NT2/D1 (cell line): ENCODE results near the gene ADAMTS16.
A peak's percentile ranks its signal among the peaks of the same experiment; 100 is the strongest.
"Not testable (repeated sequence)": the region's sequence is repeated elsewhere in the genome, so short reads cannot be mapped to it uniquely, and the experiment has no call there.

Source experiments
- DNase-seq: peaks from one replicate; pipeline ENCODE4 v3.0.0-alpha.2; 2011; ENCODE audit warnings: low read depth, low spot score
- H3K27me3 ChIP-seq: 2 replicates; pipeline ENCODE4 v1.6.0; 2011; ENCODE audit warnings: mild to moderate bottlenecking; ENCODE audit not compliant: insufficient read length, insufficient read depth
- H3K36me3 ChIP-seq: 2 replicates; pipeline ENCODE4 v1.6.1; 2011; ENCODE audit warnings: mild to moderate bottlenecking, low read length, mixed read lengths; ENCODE audit not compliant: insufficient read depth, insufficient read length
- H3K4me1 ChIP-seq: 2 replicates; pipeline ENCODE4 v1.5.1; 2011; ENCODE audit not compliant: insufficient read depth, insufficient read length
- H3K4me3 ChIP-seq: 2 replicates; pipeline ENCODE4 v1.5.1; 2011; ENCODE audit warnings: low read depth; ENCODE audit not compliant: insufficient read length
- H3K9ac ChIP-seq: 2 replicates; pipeline ENCODE4 v1.6.0; 2011; ENCODE audit warnings: low read depth; ENCODE audit not compliant: insufficient read length
- H3K9me3 ChIP-seq: 2 replicates; pipeline ENCODE4 v1.5.1; 2011; ENCODE audit warnings: mild to moderate bottlenecking, low read length; ENCODE audit not compliant: insufficient read depth
- SUZ12 ChIP-seq: IDR thresholded peaks from 2 replicates; pipeline ENCODE4 v1.6.1; 2011; ENCODE audit not compliant: insufficient read length, insufficient read depth; ENCODE audit errors: extremely low read depth
- YY1 ChIP-seq: IDR thresholded peaks from 2 replicates; pipeline ENCODE4 v1.6.1; 2011; ENCODE audit not compliant: insufficient read length, insufficient read depth
- ZNF274 ChIP-seq: IDR thresholded peaks from 2 replicates; pipeline ENCODE4 v1.6.1; 2011; ENCODE audit warnings: mild to moderate bottlenecking, low read depth, low read length

The ADAMTS16 gene

GRCh38 chr5:5135957-5136676 lies 4.0 kb upstream of the ADAMTS16 start:
- H3K4me1 ChIP-seq, result peaks cover under 1% of the 10 kb centered on the region
- peaks cover 22% of the 10 kb centered on the region for H3K27me3 ChIP-seq
- H3K36me3 ChIP-seq, result no peaks in the 10 kb centered on the region
- DNase-seq, result no peak
- no peak overlapping the region for H3K9ac ChIP-seq
- TF ChIP-seq SUZ12, result no peak
- no peak for TF ChIP-seq ZNF274
- no peak for TF ChIP-seq YY1
- peaks cover 6% of the 10 kb centered on the region; the same call in 1 of the 2 replicates for H3K9me3 ChIP-seq
- no peak overlapping the region for H3K4me3 ChIP-seq

DNA sequence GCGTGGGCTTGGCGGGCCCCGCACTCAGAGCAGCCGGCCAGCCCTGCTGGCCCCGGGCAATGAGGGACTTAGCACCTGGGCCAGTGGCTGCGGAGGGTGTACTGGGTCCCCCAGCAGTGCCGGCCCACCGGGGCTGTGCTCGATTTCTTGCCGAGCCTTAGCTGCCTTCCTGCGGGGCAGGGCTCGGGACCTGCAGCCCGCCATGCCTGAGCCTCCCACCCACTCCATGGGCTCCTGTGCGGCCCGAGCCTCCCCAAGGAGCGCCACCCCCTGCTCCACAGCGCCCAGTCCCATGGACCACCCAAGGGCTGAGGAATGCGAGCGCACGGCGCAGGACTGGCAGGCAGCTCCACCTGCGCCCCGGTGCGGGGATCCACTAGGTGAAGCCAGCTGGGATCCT lies 2.3 kb upstream of the ADAMTS16 start:
- not testable (repeated sequence) for DNase-seq, H3K9ac ChIP-seq, H3K36me3 ChIP-seq, H3K4me3 ChIP-seq, H3K4me1 ChIP-seq, H3K9me3 ChIP-seq
- H3K27me3 ChIP-seq, result peaks cover 26% of the 10 kb centered on the region

DNA sequence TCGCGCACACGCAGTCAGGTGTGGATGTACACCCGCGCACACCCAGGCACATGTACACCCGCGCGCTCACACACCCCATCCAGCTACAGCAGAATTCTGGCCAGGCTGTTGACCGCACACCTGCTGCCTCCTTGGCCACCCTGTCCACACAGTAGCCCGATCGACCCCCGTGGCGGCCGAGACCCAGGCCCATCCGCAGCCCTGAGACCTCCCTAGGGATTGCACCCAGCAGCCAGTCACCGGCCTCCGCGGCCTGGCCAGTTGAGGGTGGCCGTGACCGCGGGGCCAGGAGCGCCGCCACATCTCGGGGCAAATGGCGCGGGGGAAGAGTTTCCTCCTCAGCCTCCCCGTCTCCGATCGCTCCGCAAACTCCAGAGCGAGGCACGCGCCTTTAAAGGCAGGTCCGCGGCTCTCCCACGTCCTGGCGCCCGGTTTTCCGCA lies 774 bp upstream of the ADAMTS16 start:
- TF ChIP-seq YY1, result no peak
- no peak for TF ChIP-seq ZNF274
- no peak for TF ChIP-seq SUZ12
- peaks cover 3% of the 10 kb centered on the region for H3K4me1 ChIP-seq
- H3K27me3 ChIP-seq, result peaks cover 26% of the 10 kb centered on the region
- no peaks in the 10 kb centered on the region for H3K36me3 ChIP-seq
- peak overlapping the region; percentile 59 for H3K4me3 ChIP-seq
- H3K9ac ChIP-seq, result peak overlapping the region; percentile 86
- DNase-seq, result no peak
- H3K9me3 ChIP-seq, result no peaks in the 10 kb centered on the region

- H3K4me3 ChIP-seq, result peak overlapping the region; percentile 46
- peak overlapping the region; percentile 64 for H3K9ac ChIP-seq
Observed at GRCh38 chr5:5140479-5141338, 579 bp downstream of the ADAMTS16 start.

DNA sequence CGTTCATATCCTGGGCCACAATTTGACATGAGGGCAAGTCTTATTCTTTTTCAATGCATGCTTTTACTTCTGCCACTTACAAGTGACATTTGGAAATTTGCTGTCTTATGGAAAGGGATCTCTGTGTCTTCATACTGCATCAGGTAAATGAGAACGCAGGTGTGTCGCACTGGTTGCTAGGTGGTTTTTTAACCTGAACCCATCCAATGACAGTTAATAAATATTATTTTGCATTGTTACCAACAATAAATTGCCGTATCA lies 1.1 kb downstream of the ADAMTS16 start:
- H3K4me3 ChIP-seq, result no peak overlapping the region
- no peaks in the 10 kb centered on the region for H3K36me3 ChIP-seq
- no peak for TF ChIP-seq SUZ12
- TF ChIP-seq YY1, result no peak
- no peak for TF ChIP-seq ZNF274
- no peak overlapping the region for H3K9ac ChIP-seq
- DNase-seq, result no peak
- H3K27me3 ChIP-seq, result peaks cover 26% of the 10 kb centered on the region
- peaks cover 3% of the 10 kb centered on the region for H3K4me1 ChIP-seq
- H3K9me3 ChIP-seq, result no peaks in the 10 kb centered on the region

More at GRCh38 chr5:5140479-5141338, 579 bp downstream of the ADAMTS16 start:
- no peaks in the 10 kb centered on the region for H3K9me3 ChIP-seq
- H3K4me1 ChIP-seq, result peaks cover 3% of the 10 kb centered on the region
- no peaks in the 10 kb centered on the region for H3K36me3 ChIP-seq
- peaks cover 26% of the 10 kb centered on the region for H3K27me3 ChIP-seq
- no peak for TF ChIP-seq ZNF274
- no peak for TF ChIP-seq SUZ12
- no peak for TF ChIP-seq YY1
- DNase-seq, result no peak

GRCh38 chr5:5141625-5142525 lies 1.7 kb downstream of the ADAMTS16 start:
- H3K9ac ChIP-seq, result no peak overlapping the region
- H3K27me3 ChIP-seq, result peaks cover 26% of the 10 kb centered on the region
- no peaks in the 10 kb centered on the region for H3K36me3 ChIP-seq
- peak; percentile 48 for DNase-seq
- no peak for TF ChIP-seq ZNF274
- no peak for TF ChIP-seq SUZ12
- no peak for TF ChIP-seq YY1
- no peaks in the 10 kb centered on the region for H3K9me3 ChIP-seq
- H3K4me3 ChIP-seq, result no peak overlapping the region
- peaks cover 3% of the 10 kb centered on the region for H3K4me1 ChIP-seq

DNA sequence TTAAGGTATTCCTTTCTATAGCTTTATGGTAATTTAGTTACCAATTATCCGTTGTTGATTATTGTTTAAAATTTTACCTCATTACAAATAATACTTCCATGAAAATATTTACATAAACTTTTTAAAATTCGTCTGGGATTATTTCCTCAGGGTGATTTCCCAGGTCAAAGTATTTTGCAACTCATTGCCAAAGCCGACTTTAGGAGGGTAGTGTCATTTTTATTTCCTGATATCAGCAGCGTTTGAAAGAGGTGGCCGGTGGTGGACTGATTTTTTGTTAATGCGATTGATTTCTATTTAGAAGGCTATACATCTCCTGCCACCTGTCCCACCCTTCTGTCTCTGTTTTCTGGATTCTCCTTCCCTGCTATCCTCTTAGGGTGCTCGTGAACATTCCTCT lies 4.3 kb downstream of the ADAMTS16 start:
- peaks cover 3% of the 10 kb centered on the region for H3K4me1 ChIP-seq
- TF ChIP-seq ZNF274 (no peak), YY1 (no peak), SUZ12 (no peak)
- no peaks in the 10 kb centered on the region for H3K36me3 ChIP-seq
- H3K4me3 ChIP-seq, result no peak overlapping the region
- H3K27me3 ChIP-seq, result peaks cover 20% of the 10 kb centered on the region
- DNase-seq, result no peak
- H3K9ac ChIP-seq, result no peak overlapping the region
- no peaks in the 10 kb centered on the region for H3K9me3 ChIP-seq
